ENCODE data around the gene CCDC34.
A peak's percentile ranks its signal among the peaks of the same experiment; 100 is the strongest.

The CCDC34 gene

GRCh38 chr11:27296497-27296896 lies 66.5 kb downstream of the CCDC34 start:
- no peak for TF ChIP-seq JUND (IDR thresholded peaks at IDR 0.05; ENCODE audit: low read depth)
- peak; percentile 31 to 77 for DNase-seq (ENCODE audit: low read depth in 1 of 2, low spot score in 1 of 2)
- in situ Hi-C loops (cut with HindIII; ENCODE audit: low pct_unique_long_range_greater_than_20kb, low sequenced_read_pairs) = no loop called here

- TF ChIP-seq JUND (IDR thresholded peaks at IDR 0.05; ENCODE audit: low read depth) = no peak
- in situ Hi-C loops (cut with HindIII; ENCODE audit: low pct_unique_long_range_greater_than_20kb, low sequenced_read_pairs) = no loop called here
- no peak for DNase-seq (ENCODE audit: low read depth in 1 of 2, low spot score in 1 of 2)
These were observed 67.1 kb downstream of the CCDC34 start for GRCh38 chr11:27295928-27296327.

- DNase-seq (ENCODE audit: low read depth in 1 of 2, low spot score in 1 of 2) = no peak
- in situ Hi-C loops (cut with HindIII; ENCODE audit: low pct_unique_long_range_greater_than_20kb, low sequenced_read_pairs) = no loop called here
- TF ChIP-seq JUND (IDR thresholded peaks at IDR 0.05; ENCODE audit: low read depth) = no peak
These were observed 68.4 kb downstream of the CCDC34 start for GRCh38 chr11:27294654-27295053.

- no peak for TF ChIP-seq JUND (IDR thresholded peaks at IDR 0.05; ENCODE audit: low read depth)
- in situ Hi-C loops (cut with HindIII; ENCODE audit: low pct_unique_long_range_greater_than_20kb, low sequenced_read_pairs) = no loop called here
- no peak for DNase-seq (ENCODE audit: low read depth in 1 of 2, low spot score in 1 of 2)
These were observed 69.2 kb downstream of the CCDC34 start for GRCh38 chr11:27293515-27294417.

- in situ Hi-C loops (cut with HindIII; ENCODE audit: low pct_unique_long_range_greater_than_20kb, low sequenced_read_pairs) = no loop called here
- DNase-seq (ENCODE audit: low read depth in 1 of 2, low spot score in 1 of 2) = no peak
- TF ChIP-seq JUND (IDR thresholded peaks at IDR 0.05; ENCODE audit: low read depth) = no peak
These were observed 70.4 kb downstream of the CCDC34 start for GRCh38 chr11:27292637-27293010.

GRCh38 chr11:27291954-27292636 lies 70.9 kb downstream of the CCDC34 start:
- TF ChIP-seq JUND (IDR thresholded peaks at IDR 0.05; ENCODE audit: low read depth) = no peak
- in situ Hi-C loops (cut with HindIII; ENCODE audit: low pct_unique_long_range_greater_than_20kb, low sequenced_read_pairs) = no loop called here
- DNase-seq (ENCODE audit: low read depth in 1 of 2, low spot score in 1 of 2) = no peak

GRCh38 chr11:27291302-27291889 lies 71.6 kb downstream of the CCDC34 start:
- no peak for TF ChIP-seq JUND (IDR thresholded peaks at IDR 0.05; ENCODE audit: low read depth)
- in situ Hi-C loops (cut with HindIII; ENCODE audit: low pct_unique_long_range_greater_than_20kb, low sequenced_read_pairs) = no loop called here
- peak in 1 of 2 experiments; percentile 55 for DNase-seq (ENCODE audit: low read depth in 1 of 2, low spot score in 1 of 2)

GRCh38 chr11:27290261-27291050 lies 72.6 kb downstream of the CCDC34 start:
- no peak for TF ChIP-seq JUND (IDR thresholded peaks at IDR 0.05; ENCODE audit: low read depth)
- in situ Hi-C loops (cut with HindIII; ENCODE audit: low pct_unique_long_range_greater_than_20kb, low sequenced_read_pairs) = no loop called here
- DNase-seq (ENCODE audit: low read depth in 1 of 2, low spot score in 1 of 2) = no peak
